Stimulated activated naive CD8-positive, alpha-beta T cell treated with anti-CD3 and anti-CD28 coated beads, Interleukin-15, Interleukin-2, amounts not matched to agents 100 U/mL and 50 U/mL, for 24 hours (primary cell): Measurements from ENCODE around the gene RTN4R.
"Not testable (repeated sequence)": the region's sequence is repeated elsewhere in the genome, so short reads cannot be mapped to it uniquely, and the experiment has no call there.

Experiments
- ATAC-seq: fragments of 150-1000 bp; cut with Tn5 transposase; one replicate; pipeline ENCODE4 v1.10.0; 2021
- DNase-seq: peaks from one replicate; pipeline ENCODE4 v3.0.0; 2021

RTN4R gene

GRCh38 chr22:20268279-20269012 lies at the start of gene RTN4R:
RTN4R (minus strand) TSS chr22:20268318; CDS start chr22:20268092, 226 bp downstream.
- DNase-seq (peak; percentile 75), ATAC-seq (peak; percentile 84)

GRCh38 chr22:20317402-20318042 lies 49.4 kb upstream of the RTN4R start:
- ATAC-seq, result not testable (repeated sequence)
- DNase-seq, result peak; percentile 45

GRCh38 chr22:20316844-20317401 lies 48.8 kb upstream of the RTN4R start:
- DNase-seq, result no peak

GRCh38 chr22:20316217-20316843 lies 48.2 kb upstream of the RTN4R start:
- ATAC-seq (no peak), DNase-seq (no peak)

More at GRCh38 chr22:20316844-20317401, 48.8 kb upstream of the RTN4R start:
- ATAC-seq, result no peak

GRCh38 chr22:20315337-20316216 lies 47.5 kb upstream of the RTN4R start:
- ATAC-seq (no peak), DNase-seq (no peak)

GRCh38 chr22:20314741-20315336 lies 46.7 kb upstream of the RTN4R start:
- not testable (repeated sequence) for ATAC-seq, DNase-seq

GRCh38 chr22:20314206-20314605 lies 46.1 kb upstream of the RTN4R start:
- DNase-seq, ATAC-seq: not testable (repeated sequence)

- not testable (repeated sequence) for DNase-seq, ATAC-seq
These were observed 45.4 kb upstream of the RTN4R start for GRCh38 chr22:20313306-20314077.

GRCh38 chr22:20312396-20313191 lies 44.5 kb upstream of the RTN4R start:
- ATAC-seq (no peak), DNase-seq (no peak)

GRCh38 chr22:20311249-20312062 lies 43.3 kb upstream of the RTN4R start:
- ATAC-seq, DNase-seq: not testable (repeated sequence)

GRCh38 chr22:20310773-20311172 lies 42.7 kb upstream of the RTN4R start:
- DNase-seq, ATAC-seq: not testable (repeated sequence)

GRCh38 chr22:20310180-20310579 lies 42.1 kb upstream of the RTN4R start:
- DNase-seq, ATAC-seq: not testable (repeated sequence)

GRCh38 chr22:20308806-20309650 lies 40.9 kb upstream of the RTN4R start:
- not testable (repeated sequence) for ATAC-seq, DNase-seq

- not testable (repeated sequence) for DNase-seq
- ATAC-seq, result peak; percentile 4
These were observed 39.6 kb upstream of the RTN4R start for GRCh38 chr22:20307448-20308447.

GRCh38 chr22:20306646-20307447 lies 38.7 kb upstream of the RTN4R start:
- not testable (repeated sequence) for DNase-seq
- ATAC-seq, result peak; percentile 5
